ENCODE results near the gene SPIRE2.
A peak's percentile ranks its signal among the peaks of the same experiment; 100 is the strongest.
"Not testable (repeated sequence)": the region's sequence is repeated elsewhere in the genome, so short reads cannot be mapped to it uniquely, and the experiment has no call there.

Gene SPIRE2, protein sequence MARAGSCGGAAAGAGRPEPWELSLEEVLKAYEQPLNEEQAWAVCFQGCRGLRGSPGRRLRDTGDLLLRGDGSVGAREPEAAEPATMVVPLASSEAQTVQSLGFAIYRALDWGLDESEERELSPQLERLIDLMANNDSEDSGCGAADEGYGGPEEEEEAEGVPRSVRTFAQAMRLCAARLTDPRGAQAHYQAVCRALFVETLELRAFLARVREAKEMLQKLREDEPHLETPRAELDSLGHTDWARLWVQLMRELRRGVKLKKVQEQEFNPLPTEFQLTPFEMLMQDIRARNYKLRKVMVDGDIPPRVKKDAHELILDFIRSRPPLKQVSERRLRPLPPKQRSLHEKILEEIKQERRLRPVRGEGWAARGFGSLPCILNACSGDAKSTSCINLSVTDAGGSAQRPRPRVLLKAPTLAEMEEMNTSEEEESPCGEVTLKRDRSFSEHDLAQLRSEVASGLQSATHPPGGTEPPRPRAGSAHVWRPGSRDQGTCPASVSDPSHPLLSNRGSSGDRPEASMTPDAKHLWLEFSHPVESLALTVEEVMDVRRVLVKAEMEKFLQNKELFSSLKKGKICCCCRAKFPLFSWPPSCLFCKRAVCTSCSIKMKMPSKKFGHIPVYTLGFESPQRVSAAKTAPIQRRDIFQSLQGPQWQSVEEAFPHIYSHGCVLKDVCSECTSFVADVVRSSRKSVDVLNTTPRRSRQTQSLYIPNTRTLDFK

DNA sequence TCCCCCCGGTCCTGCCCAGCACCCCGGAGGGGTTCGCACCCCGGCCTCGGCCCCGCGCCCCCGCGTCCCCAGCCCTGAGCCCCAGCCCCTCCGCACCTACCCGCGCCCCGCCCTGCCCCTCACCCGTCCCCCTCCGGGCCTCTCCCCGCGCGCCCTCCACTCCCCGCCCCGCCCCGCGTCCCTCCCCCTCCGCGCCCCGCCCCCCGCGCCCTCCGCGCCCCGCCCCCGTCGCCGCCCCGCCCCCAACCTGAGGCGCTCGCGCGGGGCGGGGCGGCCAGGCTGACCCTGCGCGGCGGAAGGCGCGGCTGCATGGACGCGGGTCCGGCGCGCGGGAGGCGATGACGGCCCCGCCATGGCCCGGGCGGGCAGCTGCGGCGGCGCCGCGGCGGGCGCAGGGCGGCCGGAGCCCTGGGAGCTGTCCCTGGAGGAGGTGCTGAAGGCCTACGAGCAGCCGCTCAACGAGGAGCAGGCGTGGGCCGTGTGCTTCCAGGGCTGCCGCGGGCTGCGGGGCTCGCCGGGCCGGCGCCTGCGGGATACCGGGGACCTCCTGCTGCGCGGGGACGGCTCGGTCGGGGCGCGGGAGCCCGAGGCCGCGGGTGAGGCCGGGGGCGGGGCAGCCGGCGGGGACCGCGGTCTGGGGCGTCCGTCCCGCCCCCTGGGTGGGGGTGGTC lies at the start of gene SPIRE2:
Gene SPIRE2 (plus strand): TSS at position 277 of the 671 bp plus-strand sequence. CDS start 76 bp downstream, at position 353.
- peak; percentile 70 for DNase-seq

DNA sequence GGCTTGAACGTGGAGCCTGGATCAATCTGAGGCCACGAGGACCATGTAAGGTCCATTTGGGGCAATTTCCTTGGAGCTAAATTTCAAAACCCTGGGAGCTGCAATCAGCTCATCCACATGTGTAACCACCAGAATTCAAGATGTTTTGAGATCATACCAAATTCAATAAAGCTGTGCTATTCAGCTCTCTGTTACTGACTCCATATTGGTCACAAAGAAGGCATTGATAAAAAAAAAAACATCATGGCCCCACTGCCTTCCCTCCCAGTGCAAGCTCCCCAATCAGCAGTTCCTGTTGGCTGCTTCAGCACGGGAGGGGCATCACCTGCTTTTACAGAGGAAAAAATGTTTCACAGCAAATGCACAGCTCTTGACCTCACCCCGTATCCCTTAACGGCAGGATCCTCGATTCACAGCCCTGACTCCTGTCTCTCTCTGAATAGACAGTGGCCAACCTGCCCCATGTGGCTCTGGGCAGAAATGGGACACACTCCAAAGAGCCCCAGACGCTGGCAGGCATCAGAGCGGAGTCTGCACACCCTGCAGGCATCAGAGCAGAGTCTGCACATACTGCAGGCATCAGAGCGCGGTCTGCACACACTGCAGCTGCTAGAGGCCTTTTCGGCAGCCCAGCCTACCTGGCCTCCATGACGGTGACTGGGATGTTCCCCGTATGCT lies 48.9 kb upstream of the SPIRE2 start:
- DNase-seq = no peak

DNA sequence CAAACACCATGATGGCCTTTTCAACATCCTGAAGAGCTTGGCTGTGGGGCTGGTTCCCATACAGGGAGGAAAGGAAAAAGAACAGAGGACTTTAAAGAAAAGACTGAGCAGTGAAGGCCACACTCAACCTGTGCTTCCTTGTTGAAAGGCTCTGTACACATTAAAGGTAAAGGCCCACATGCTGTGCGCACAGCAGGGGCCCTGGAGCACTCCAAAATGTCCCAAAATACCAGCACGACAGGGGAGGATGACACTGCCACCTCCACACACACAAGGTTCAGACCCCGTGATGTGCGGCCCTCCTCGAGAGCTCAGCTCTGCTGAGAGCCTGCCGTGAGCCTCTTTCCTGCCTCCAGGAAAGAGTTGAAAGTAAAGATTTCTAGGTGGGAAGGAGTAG lies 48.4 kb upstream of the SPIRE2 start:
- DNase-seq = no peak

GRCh38 chr16:89782489-89782888 lies 45.8 kb upstream of the SPIRE2 start:
- DNase-seq = no peak

- not testable (repeated sequence) for DNase-seq
Measured at GRCh38 chr16:89783952-89784351, 44.3 kb upstream of the SPIRE2 start.

- peak; percentile 50 for DNase-seq
Measured at GRCh38 chr16:89784406-89784805, 43.9 kb upstream of the SPIRE2 start.

DNA sequence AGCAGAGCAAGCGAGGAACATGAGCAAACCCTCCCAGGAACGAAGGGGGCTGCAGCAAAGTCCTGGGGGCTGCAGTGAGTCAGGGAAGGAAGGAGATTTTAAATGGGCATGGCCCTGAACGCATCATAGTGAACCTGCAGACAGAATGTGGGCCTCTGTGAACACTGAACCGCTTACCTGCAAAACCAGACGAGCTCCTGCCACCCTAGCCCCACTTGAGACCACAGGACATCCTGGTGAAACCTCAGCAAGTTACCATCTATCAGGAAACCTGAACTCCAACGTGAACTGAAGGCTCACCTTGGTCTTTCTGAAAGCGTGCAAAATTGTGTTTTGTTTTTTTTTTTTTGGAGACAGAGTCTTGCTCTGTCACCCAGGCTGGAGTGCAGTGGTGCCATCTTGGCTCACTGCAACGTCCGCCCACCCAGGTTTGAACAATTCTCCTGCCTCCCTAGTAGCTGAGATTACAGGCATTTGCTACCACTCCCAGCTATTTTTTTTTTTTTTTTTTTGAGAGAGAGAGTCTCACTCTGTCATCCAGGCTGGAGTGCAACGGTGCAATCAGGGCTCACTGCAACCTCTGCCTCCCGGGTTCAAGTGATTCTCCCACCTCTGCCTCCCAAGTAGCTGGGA lies 42.6 kb upstream of the SPIRE2 start:
- DNase-seq = peak; percentile 58

GRCh38 chr16:89786474-89787364 lies 41.6 kb upstream of the SPIRE2 start:
- DNase-seq = no peak

DNA sequence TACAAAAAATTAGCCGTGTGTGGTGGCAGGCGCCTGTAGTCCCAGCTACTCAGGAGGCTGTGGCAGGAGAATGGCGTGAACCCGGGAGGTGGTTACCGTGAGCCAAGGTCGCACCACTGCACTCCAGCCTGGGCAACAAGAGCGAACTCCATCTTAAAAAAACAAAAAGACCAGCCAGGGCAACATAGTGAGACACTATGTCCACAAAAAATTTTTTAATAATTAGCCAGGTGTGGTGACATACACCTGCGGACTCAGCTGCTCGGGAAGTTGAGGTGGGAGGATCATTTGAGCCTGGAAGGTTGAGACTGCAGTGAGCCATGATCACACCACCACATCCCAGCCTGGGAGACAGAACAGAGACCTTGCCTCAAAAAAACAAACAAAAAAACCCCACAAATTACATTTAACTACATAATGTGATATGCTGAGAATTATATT lies 40.9 kb upstream of the SPIRE2 start:
- no peak for DNase-seq

DNA sequence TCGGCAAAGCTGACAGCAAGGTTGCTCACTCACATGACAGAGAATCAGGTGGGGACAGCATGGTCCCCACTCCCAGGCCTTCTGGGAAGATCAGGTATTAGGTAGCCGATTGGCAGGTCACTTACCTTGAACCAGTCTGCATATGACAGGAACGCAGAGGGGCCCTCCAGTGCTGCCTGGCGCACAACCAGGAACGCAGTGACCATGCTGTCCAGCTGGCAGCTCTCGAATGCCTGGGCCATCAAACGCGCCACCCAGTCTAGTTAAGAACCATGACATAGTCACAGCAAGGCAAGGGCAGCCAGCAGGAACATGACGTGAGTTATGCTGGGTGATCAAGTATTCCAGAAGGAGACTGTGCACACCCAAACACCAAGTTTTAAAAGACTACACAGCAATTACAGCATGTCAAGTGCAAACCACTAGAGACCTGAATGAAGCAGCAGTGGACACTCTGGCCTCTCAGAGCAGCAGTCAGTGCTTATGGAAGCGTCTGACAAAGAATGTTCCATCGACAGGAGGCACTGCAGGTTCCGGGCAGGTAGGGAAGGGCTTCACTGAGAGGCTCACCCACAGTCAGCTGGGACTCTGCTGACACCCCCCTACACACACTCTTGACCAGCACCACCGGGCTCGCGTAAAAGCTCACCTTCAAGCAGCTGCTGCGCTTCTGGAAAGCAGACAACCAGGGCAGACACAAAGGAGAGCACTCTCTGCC lies 36.8 kb upstream of the SPIRE2 start:
- no peak for DNase-seq

DNA sequence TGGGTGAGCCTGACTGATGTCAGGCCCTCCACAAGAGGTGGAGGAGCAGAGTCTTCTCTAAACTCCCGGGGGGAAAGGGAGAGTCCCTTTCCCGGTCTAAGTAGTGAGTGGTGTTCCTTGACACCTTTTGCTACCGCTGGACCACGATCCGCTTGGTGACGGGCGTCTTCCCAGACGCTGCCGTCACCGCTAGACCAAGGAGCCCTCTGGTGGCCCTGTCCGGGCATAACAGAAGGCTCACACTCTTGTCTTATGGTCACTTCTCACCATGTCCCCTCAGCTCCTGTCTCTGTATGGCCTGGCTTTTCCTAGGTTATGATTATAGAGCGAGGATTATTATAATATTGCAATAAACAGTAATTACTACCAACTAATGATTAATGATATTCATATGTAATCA lies 35.2 kb upstream of the SPIRE2 start:
- peak; percentile 73 for DNase-seq

- no peak for DNase-seq
Measured at GRCh38 chr16:89793955-89794354, 34.3 kb upstream of the SPIRE2 start.

DNA sequence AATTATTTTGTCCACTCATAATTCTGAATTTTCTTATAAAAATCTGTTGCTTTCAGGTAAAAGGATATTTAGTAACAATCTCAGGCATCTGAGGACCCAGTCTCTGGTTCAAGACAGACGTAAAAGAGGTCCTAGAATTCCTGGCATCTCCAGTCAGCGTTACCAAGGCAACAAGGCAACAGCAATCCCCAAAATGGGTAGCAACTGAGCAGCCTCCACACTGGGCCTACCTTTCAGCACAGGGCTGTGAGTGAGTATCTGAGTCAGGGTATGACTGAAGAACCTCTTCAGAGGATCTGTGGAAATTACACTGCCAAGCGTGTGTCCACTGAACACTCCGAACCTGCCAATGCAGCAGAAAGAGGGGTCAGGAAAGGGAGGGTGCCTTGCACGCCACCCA lies 32.6 kb upstream of the SPIRE2 start:
- no peak for DNase-seq

DNA sequence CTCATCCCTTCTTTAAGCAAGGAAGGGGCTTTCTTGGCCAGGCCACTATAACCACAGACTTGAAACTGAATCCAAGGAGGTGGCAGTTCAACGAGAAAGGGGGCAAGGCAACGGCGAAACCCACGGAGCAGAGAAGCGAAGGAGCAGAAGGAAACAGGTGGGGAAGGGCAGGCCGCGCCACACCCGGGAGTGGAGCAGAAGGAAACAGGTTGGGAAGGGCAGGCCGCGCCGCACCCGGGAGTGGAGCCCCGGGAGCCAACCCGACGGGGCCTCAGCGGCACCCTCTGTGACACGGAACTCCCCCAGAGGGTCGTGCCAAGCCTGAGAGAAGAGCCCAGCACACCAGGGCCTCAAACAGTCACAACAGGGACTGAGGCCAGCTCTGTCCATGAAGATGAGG lies 32.2 kb upstream of the SPIRE2 start:
- no peak for DNase-seq

DNA sequence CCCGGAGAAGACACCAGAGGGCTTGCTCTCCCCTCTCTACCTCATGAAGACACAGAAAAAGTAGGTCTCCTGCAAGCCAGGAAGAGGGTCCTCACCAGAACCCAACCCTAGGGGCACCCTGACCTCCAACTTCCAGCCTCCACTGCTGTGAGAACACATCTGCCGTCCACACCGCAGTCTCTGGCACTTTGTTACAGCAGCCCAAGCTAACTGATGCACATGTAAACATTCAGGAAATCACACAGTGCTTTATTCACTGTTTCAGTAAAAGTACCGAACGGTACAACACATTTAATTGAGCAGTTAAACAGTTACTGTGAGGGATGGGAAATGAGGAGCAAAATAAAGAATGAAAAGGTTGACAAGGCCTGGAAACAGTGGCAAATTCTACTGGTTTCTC lies 30.1 kb upstream of the SPIRE2 start:
- DNase-seq = no peak

- DNase-seq = no peak
Measured at GRCh38 chr16:89798832-89799370, 29.4 kb upstream of the SPIRE2 start.

DNA sequence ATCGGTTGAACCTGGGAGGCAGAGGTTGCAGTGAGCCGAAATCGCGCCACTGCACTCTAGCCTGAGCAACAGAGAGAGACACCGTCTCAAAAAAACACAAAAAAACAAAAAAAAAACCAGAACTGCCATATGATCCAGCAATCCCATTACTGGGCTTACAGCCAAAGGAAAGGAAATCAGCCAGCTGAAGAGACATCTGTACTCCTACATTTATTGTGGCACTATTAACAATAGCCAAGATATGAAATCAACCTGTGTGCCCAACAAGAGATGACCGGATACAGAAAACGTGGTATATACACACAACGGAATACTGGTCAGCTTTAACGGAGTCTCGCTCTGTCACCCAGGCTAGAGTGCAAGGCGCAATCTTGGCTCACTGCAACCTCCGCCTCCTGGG lies 26.5 kb upstream of the SPIRE2 start:
- no peak for DNase-seq

- DNase-seq = no peak
Measured at GRCh38 chr16:89805136-89805905, 23.0 kb upstream of the SPIRE2 start.

GRCh38 chr16:89806589-89807193 lies 21.6 kb upstream of the SPIRE2 start:
- DNase-seq = not testable (repeated sequence)
